Esophagus muscularis mucosa (tissue), 4 donors: Measurements from ENCODE around the gene RILPL1.

Source experiments
- EP300 ChIP-seq: sonication (generic); formaldehyde crosslinking; IDR thresholded peaks from one replicate; pipeline ENCODE4 v1.6.1; 2017; ENCODE audit warnings: antibody characterized with exemption
- POLR2A ChIP-seq: fragments of 450-650 bp; IDR thresholded peaks from one replicate; pipeline ENCODE4 v1.6.1; 2017; ENCODE audit warnings: antibody characterized with exemption, moderate library complexity, mild to moderate bottlenecking, low read depth
- POLR2AphosphoS5 ChIP-seq, 2 donors: sonication (generic); formaldehyde crosslinking; IDR thresholded peaks; one replicate each; pipeline ENCODE4 v1.6.1; 2017; ENCODE audit warnings: antibody characterized with exemption in 2 of 2
- TF ChIP-seq, protein P1 (sequence below), 3 experiments: fragments of 200-600 bp in 2 of 3; fragments of 450-650 bp in 1 of 3; sonication (generic) in 2 of 3; IDR thresholded peaks; one replicate each; pipeline ENCODE4 v1.5.1; 2017 to 2019; ENCODE audit warnings: antibody characterized with exemption in 3 of 3, mild to moderate bottlenecking in 2 of 3, moderate library complexity in 1 of 3

DNA sequence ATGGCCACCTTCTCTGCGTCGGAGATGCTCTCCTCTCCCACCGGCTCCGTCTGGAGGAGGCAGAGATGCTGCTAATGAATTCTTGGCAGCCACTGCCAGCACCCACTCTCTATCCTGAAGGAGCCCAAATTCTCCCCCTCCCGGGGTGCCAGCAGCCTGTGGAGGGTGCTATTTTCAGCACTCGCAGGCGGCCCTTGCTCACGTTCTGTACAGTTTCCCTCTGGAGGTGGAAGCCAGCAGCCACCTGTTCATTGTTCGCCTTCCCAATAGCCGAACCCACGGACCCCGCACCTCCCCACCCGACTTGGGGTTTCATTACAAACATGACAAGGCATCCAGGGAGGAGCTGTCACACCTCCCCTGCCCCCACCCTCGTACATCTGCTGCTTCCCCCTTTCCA lies 47.8 kb downstream of the RILPL1 start:
- TF ChIP-seq, protein P1, sequence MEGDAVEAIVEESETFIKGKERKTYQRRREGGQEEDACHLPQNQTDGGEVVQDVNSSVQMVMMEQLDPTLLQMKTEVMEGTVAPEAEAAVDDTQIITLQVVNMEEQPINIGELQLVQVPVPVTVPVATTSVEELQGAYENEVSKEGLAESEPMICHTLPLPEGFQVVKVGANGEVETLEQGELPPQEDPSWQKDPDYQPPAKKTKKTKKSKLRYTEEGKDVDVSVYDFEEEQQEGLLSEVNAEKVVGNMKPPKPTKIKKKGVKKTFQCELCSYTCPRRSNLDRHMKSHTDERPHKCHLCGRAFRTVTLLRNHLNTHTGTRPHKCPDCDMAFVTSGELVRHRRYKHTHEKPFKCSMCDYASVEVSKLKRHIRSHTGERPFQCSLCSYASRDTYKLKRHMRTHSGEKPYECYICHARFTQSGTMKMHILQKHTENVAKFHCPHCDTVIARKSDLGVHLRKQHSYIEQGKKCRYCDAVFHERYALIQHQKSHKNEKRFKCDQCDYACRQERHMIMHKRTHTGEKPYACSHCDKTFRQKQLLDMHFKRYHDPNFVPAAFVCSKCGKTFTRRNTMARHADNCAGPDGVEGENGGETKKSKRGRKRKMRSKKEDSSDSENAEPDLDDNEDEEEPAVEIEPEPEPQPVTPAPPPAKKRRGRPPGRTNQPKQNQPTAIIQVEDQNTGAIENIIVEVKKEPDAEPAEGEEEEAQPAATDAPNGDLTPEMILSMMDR (IDR thresholded peaks at IDR 0.05) = no peak
- TF ChIP-seq POLR2A (no peak), EP300 (no peak), POLR2AphosphoS5 (IDR thresholded peaks at IDR 0.05) (no peak)
